Prostate gland (tissue), 2 donors: ENCODE measurements around the gene LARGE1.

Experiments
- POLR2A ChIP-seq: fragments of 450-650 bp; IDR thresholded peaks from one replicate; pipeline ENCODE4 v1.6.1; 2016; ENCODE audit warnings: antibody characterized with exemption, mild to moderate bottlenecking
- POLR2AphosphoS5 ChIP-seq: sonication (generic); formaldehyde crosslinking; IDR thresholded peaks from one replicate; pipeline ENCODE4 v1.6.1; 2017; ENCODE audit warnings: antibody characterized with exemption
- TF ChIP-seq, protein P1 (sequence below), 4 experiments: fragments of 200-600 bp in 2 of 4; fragments of 450-650 bp in 2 of 4; sonication (generic) in 2 of 4; IDR thresholded peaks; 1 replicate in 3 of 4; 2 replicates in 1 of 4; pipeline ENCODE4 v1.5.1; 2016 to 2019; ENCODE audit warnings: antibody characterized with exemption in 4 of 4, mild to moderate bottlenecking in 2 of 4, moderate library complexity in 2 of 4

DNA sequence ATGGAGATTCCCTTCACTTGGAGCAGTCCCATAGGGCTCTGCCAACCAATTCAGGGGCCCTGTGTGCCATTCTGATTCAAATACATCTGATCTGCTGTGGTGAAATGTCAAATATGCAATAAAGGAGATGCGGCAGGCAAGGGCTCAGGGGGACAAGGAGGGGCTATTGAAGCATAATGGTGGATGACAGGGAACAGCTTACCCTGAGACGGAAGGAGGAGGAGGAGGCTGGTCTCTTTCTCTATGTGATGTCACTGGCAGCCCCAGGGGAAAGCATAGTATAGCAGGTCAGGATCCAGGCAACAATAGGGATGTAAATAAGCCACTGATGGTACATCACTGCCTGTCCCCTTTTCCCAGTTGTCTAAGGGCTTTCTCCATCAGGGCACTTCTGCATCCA is 511.2 kb downstream of the LARGE1 start:
- TF ChIP-seq, protein P1, sequence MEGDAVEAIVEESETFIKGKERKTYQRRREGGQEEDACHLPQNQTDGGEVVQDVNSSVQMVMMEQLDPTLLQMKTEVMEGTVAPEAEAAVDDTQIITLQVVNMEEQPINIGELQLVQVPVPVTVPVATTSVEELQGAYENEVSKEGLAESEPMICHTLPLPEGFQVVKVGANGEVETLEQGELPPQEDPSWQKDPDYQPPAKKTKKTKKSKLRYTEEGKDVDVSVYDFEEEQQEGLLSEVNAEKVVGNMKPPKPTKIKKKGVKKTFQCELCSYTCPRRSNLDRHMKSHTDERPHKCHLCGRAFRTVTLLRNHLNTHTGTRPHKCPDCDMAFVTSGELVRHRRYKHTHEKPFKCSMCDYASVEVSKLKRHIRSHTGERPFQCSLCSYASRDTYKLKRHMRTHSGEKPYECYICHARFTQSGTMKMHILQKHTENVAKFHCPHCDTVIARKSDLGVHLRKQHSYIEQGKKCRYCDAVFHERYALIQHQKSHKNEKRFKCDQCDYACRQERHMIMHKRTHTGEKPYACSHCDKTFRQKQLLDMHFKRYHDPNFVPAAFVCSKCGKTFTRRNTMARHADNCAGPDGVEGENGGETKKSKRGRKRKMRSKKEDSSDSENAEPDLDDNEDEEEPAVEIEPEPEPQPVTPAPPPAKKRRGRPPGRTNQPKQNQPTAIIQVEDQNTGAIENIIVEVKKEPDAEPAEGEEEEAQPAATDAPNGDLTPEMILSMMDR (IDR thresholded peaks at IDR 0.05): no peak
- no peak for TF ChIP-seq POLR2AphosphoS5
- TF ChIP-seq POLR2A: no peak
